SK-N-MC (cell line): ENCODE results near the gene CTTNBP2NL.

Source experiments
- EZH2 ChIP-seq: fragments of 200-600 bp; sonication (generic); IDR thresholded peaks from one replicate; pipeline ENCODE4 v1.6.1; 2017; ENCODE audit warnings: antibody characterized with exemption
- POLR2AphosphoS5 ChIP-seq: IDR thresholded peaks from 2 replicates; pipeline ENCODE4 v1.6.1; 2012; ENCODE audit warnings: mild to moderate bottlenecking, low read depth, low read length, borderline replicate concordance

GRCh38 chr1:112509660-112510178 lies 113.7 kb downstream of the CTTNBP2NL start:
- TF ChIP-seq POLR2AphosphoS5 (no peak), EZH2 (no peak)
